Measurements from ENCODE around the gene PTPRA.
"Not testable (repeated sequence)": the region's sequence is repeated elsewhere in the genome, so short reads cannot be mapped to it uniquely, and the experiment has no call there.

PTPRA gene

GRCh38 chr20:2888224-2888955 lies 15.1 kb downstream of the PTPRA start:
- DNase-seq (ENCODE audit: low spot score) = no peak

- no peak for DNase-seq (ENCODE audit: low spot score)
These were observed 15.9 kb downstream of the PTPRA start for GRCh38 chr20:2889209-2889608.

- DNase-seq (ENCODE audit: low spot score) = no peak
These were observed 16.5 kb downstream of the PTPRA start for GRCh38 chr20:2889797-2890196.

GRCh38 chr20:2890742-2891141 lies 17.5 kb downstream of the PTPRA start:
- no peak for DNase-seq (ENCODE audit: low spot score)

- no peak for DNase-seq (ENCODE audit: low spot score)
These were observed 18.1 kb downstream of the PTPRA start for GRCh38 chr20:2891343-2891742.

- DNase-seq (ENCODE audit: low spot score) = no peak
These were observed 19.1 kb downstream of the PTPRA start for GRCh38 chr20:2892376-2892775.

GRCh38 chr20:2894221-2894620 lies 20.9 kb downstream of the PTPRA start:
- DNase-seq (ENCODE audit: low spot score) = no peak

DNA sequence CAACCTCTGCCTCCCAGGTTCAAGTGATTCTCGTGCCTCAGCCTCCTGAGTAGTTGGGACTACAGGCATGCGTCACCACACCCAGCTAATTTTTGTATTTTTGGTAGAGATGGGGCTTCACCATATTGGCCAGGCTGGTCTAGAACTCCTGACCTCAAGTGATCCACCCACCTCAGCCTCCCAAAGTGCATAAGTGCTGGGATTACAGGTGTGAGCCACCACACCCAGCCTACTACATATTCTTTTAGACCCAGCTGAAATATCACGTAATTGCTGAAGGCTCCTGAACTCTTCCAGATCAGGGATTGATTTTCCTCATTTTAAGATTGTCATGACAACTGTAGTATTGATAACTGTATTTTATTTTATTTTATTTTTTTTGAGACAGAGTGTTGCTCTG lies 21.9 kb downstream of the PTPRA start:
- not testable (repeated sequence) for DNase-seq (ENCODE audit: low spot score)

GRCh38 chr20:2899243-2899642 lies 26.0 kb downstream of the PTPRA start:
- DNase-seq (ENCODE audit: low spot score) = no peak

- no peak for DNase-seq (ENCODE audit: low spot score)
These were observed 27.7 kb downstream of the PTPRA start for GRCh38 chr20:2900845-2901592.

DNA sequence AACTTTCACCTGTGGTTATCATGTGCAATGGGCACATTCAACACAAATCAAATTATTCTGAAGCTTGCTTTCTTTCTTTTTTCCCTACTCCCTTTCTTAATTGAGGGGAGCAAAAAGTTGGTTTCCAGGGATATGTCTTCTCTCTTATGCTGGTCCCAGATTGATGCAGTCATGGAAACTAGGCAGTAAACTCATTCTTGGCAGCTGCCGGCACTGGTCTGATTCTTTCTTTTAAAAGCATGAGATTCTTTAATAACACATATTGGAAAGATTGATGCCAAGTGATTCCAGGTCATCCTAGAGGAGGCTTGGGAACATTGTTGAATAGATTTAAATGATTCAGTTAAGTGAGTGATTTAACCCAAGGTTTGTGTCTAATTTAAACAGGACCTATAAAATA lies 29.0 kb downstream of the PTPRA start:
- no peak for DNase-seq (ENCODE audit: low spot score)

DNA sequence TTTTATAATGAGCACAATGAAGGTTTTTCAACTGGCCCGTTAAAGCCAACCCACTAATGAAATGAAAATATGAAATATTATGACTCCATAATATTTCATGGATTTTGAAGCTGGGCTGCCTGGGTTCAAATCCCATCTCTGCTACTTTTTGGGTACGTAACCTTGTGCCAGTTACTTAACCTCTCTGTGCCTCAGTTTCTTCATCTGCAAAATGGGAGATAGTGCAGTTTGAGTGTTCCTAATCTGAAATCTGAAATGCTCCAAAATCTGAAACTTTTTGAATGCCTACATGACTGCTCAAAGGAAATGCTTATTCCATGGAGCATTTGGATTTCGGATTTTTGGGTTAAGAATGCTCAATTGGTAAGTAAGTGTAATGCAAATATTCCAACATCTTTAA lies 29.5 kb downstream of the PTPRA start:
- no peak for DNase-seq (ENCODE audit: low spot score)

- no peak for DNase-seq (ENCODE audit: low spot score)
These were observed 30.4 kb downstream of the PTPRA start for GRCh38 chr20:2903686-2904085.

DNA sequence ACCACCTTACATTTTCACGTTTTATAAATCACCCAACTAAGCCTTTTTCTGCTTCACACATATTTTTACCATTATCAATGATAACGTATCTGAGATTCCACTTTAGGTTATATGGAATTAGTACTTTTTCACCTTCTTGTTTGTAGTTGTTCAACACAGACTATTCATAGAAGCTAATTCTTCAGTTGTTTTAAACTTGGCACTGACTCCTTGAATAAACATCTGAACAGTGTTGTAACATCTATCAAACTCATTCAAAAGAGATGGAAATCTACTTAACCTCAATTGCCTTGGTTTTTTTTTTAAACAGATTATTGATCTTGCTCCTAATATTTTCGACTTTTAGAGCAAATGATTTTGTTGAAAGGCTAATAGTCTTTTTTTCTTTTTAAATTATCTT lies 34.2 kb downstream of the PTPRA start:
- DNase-seq (ENCODE audit: low spot score) = no peak

DNA sequence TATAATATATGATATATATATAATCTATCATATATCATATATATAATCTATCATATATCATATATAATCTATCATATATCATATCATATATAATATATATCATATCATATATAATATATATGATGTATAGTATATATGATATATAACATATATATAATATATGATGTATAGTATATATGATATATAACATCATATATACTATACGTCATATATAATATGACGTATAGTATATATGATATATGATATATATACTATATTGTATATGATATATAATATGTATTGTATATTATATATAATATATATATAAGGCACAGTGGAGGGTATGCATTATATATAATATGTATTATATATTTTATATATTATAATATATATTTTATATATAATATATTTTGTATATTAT lies 36.7 kb downstream of the PTPRA start:
- no peak for DNase-seq (ENCODE audit: low spot score)

DNA sequence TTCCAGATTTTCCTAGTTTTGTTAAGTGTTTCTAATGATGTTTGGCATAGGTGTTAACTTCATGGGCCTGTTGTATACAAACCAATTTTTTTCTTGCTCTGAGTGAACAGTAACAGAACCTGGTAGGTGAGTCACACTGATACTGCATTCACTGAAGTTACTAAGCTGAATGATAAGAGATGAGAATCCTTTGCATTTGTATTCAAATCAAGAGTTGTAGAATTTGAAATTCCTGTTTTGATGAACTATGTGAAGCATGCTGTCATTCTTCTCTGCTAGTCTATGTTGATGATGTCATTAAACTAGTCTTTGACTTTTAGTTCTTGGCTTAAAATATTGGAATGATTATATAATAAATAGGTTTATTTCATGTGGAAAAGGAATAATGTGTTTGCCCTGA lies 37.9 kb downstream of the PTPRA start:
- DNase-seq (ENCODE audit: low spot score) = no peak

- DNase-seq (ENCODE audit: low spot score) = no peak
These were observed 40.9 kb downstream of the PTPRA start for GRCh38 chr20:2914160-2914559.

- no peak for DNase-seq (ENCODE audit: low spot score)
These were observed 44.0 kb downstream of the PTPRA start for GRCh38 chr20:2917266-2917665.

GRCh38 chr20:2918096-2919049 lies 45.1 kb downstream of the PTPRA start:
- DNase-seq (ENCODE audit: low spot score) = no peak

GRCh38 chr20:2919518-2920245 lies 46.4 kb downstream of the PTPRA start:
- no peak for DNase-seq (ENCODE audit: low spot score)

- no peak for DNase-seq (ENCODE audit: low spot score)
These were observed 47.2 kb downstream of the PTPRA start for GRCh38 chr20:2920473-2920872.

- DNase-seq (ENCODE audit: low spot score) = no peak
These were observed 48.2 kb downstream of the PTPRA start for GRCh38 chr20:2921506-2921905.

All from AG08396 (cell line).